Stimulated activated CD4-positive, alpha-beta T cell treated with anti-CD3 and anti-CD28 coated beads, Interleukin-12 subunit alpha, Interleukin-12 subunit beta, amount 100 ng/mL, for 24 hours (primary cell): ENCODE measurements around the gene DENND1C.
"Not testable (repeated sequence)": the region's sequence is repeated elsewhere in the genome, so short reads cannot be mapped to it uniquely, and the experiment has no call there.

Source experiments
- DNase-seq, 2 experiments: peaks; one replicate each; pipeline ENCODE4 v3.0.0-alpha.2; 2020; ENCODE audit warnings: low read depth in 2 of 2

The DENND1C gene

GRCh38 chr19:6453951-6454565, 27.5 kb downstream of the DENND1C start:
- DNase-seq, result no peak

- DNase-seq, result no peak
Measured at GRCh38 chr19:6452899-6453298, 28.7 kb downstream of the DENND1C start.

GRCh38 chr19:6452223-6452614, 29.4 kb downstream of the DENND1C start:
- DNase-seq, result no peak

- no peak for DNase-seq
Measured at GRCh38 chr19:6451583-6452222, 29.9 kb downstream of the DENND1C start.

- no peak for DNase-seq
Measured at GRCh38 chr19:6450166-6450565, 31.4 kb downstream of the DENND1C start.

GRCh38 chr19:6448045-6448444, 33.5 kb downstream of the DENND1C start:
- no peak for DNase-seq

- no peak for DNase-seq
Measured at GRCh38 chr19:6446452-6446851, 35.1 kb downstream of the DENND1C start.

GRCh38 chr19:6443986-6444385, 37.6 kb downstream of the DENND1C start:
- DNase-seq, result no peak

- DNase-seq, result no peak
Measured at GRCh38 chr19:6442087-6442688, 39.4 kb downstream of the DENND1C start.

GRCh38 chr19:6440905-6441304, 40.7 kb downstream of the DENND1C start:
- no peak for DNase-seq

GRCh38 chr19:6439743-6440142, 41.8 kb downstream of the DENND1C start:
- DNase-seq, result no peak

- no peak for DNase-seq
Measured at GRCh38 chr19:6433663-6434062, 47.9 kb downstream of the DENND1C start, which contains the start of gene SLC25A41. TSS of gene SLC25A41 (minus strand) at chr19:6433763. CDS start at chr19:6433693, 70 bp downstream.

- DNase-seq, result no peak
Measured at GRCh38 chr19:6433165-6433564, 48.4 kb downstream of the DENND1C start.

GRCh38 chr19:6431891-6432290, 49.7 kb downstream of the DENND1C start:
- DNase-seq, result no peak

GRCh38 chr19:6429419-6430221, 52.0 kb downstream of the DENND1C start:
- DNase-seq, result no peak

- DNase-seq, result not testable (repeated sequence)
Measured at GRCh38 chr19:6428692-6429418, 52.7 kb downstream of the DENND1C start.

GRCh38 chr19:6427131-6427530, 54.5 kb downstream of the DENND1C start:
- DNase-seq, result no peak

GRCh38 chr19:6425732-6426620, 55.6 kb downstream of the DENND1C start:
- no peak for DNase-seq

GRCh38 chr19:6424939-6425731, 56.5 kb downstream of the DENND1C start:
- DNase-seq, result peak; percentile 97 to 99
